Pancreas (tissue), 10 donors: Measurements from ENCODE around the gene GRK2. TPM values are rescaled to one million over a fixed set of nuclear protein-coding genes. Genes with fewer than 3 reads are reported as not detected.

Experiments
- ATAC-seq, 4 donors: fragments of 200-7000 bp; cut with Tn5 transposase; one replicate each; pipeline versions ENCODE4 v1.8.0 to v1.9.1; 2020; ENCODE audit warnings: mild to moderate bottlenecking in 4 of 4, moderate library complexity in 4 of 4
- DNase-seq, 6 donors: peaks; one replicate each; pipeline ENCODE4 v3.0.0-alpha.2; 2020
- FAIRE-seq: peaks from 2 replicates; lab custom pipeline; 2012; peaks lifted over from hg19 to GRCh38; lab: Jason Lieb, UNC
- H3K27ac ChIP-seq, 4 donors: fragments of 200-600 bp; sonication (generic); 1 replicate in 3 of 4; 2 replicates in 1 of 4; pipeline versions ENCODE4 v1.5.0 to v1.8.0; 2020
- H3K27me3 ChIP-seq, 4 donors: fragments of 200-600 bp; one replicate each; pipeline ENCODE4 v1.8.0; 2021
- H3K36me3 ChIP-seq, 3 donors: fragments of 200-600 bp; sonication (generic) in 1 of 3; one replicate each; pipeline versions ENCODE4 v1.5.0 to v1.8.0; 2020 to 2021
- H3K4me1 ChIP-seq, 3 donors: fragments of 200-600 bp; one replicate each; pipeline ENCODE4 v1.8.0; 2021
- H3K4me3 ChIP-seq, 4 donors: fragments of 200-600 bp; sonication (generic) in 2 of 4; one replicate each; pipeline versions ENCODE4 v1.5.0 to v1.8.0; 2020 to 2021
- H3K9me3 ChIP-seq, 4 donors: fragments of 200-600 bp; one replicate each; pipeline ENCODE4 v1.8.0; 2021
- WGBS, 2 donors: extraction: QIAGEN DNeasy Blood & Tissue Kit; methylation state at CpG; one replicate each; pipeline ENCODE4 v1.1.7; 2013; 5-methylcytosine and 5-hydroxymethylcytosine counted together
- intact Hi-C, 3 donors: fragments of 100-400 bp; cut with DNase I; formaldehyde crosslinking; loops; one replicate each; pipeline versions ENCODE4 v1.11.1 to v1.14.2; 2022
- polyA plus RNA-seq, 2 donors: library from polyadenylated mRNA; stranded (reverse); fragments of 200-250 nt; gene quantifications; one replicate each; pipeline ENCODE4 v1.2.3, GENCODE V29; 2013
- total RNA-seq, 6 donors: library from RNA; stranded (reverse); fragmentation: NEBNext Ultra II Directional in 4 of 6; extraction: Animal tissue kit (Norgen Biotek cat#: 25700) in 4 of 6; gene quantifications; one replicate each; pipeline versions ENCODE4 v1.2.1 to v1.2.4, GENCODE V29; 2021 to 2023
- TF ChIP-seq, protein P1 (sequence below), 4 donors: fragments of 200-600 bp; sonication (generic) in 3 of 4; IDR thresholded peaks; one replicate each; pipeline versions ENCODE4 v1.5.0 to v1.8.0; 2021; ENCODE audit warnings: antibody characterized with exemption in 4 of 4
- donor health status: healthy with polysubstance abuse.
- donor health status: DM: no; HTN: no; CAD: no; lungs with moderate emphysema.
- donor health status: DM: no; HTN: no; CAD: no.
- donor health status: control.
- donor health status: control.
- donor health status: Bipolar disorder and iron deficiency.
- donor health status: DM: yes; HTN: yes; CAD: no.
- donor health status: DM: no; HTN: no; CAD: no.
- donor health status: DM: no; HTN: no; CAD: no.
- donor health status: DM: yes; HTN: yes; CAD: no.

The GRK2 gene
- total and polyA plus RNA-seq, 8 donors, result 19.1 to 60.6 (median 24.2) TPM

- Histone ChIP-seq H3K4me1 (peaks cover 3 to 11% (median 10%) of the 10 kb centered on the region in 3 donors), H3K36me3 (peaks cover 0 to 7% (median 0%) of the 10 kb centered on the region in 3 donors), H3K27me3 (no peaks in the 10 kb centered on the region), H3K4me3 (peak overlapping the region; percentile 75 to 97 (median 92)), H3K9me3 (no peaks in the 10 kb centered on the region), H3K27ac (peak overlapping the region; percentile 62 to 78 (median 71))
- FAIRE-seq (no peak), DNase-seq (peak; percentile 39 to 87 (median 62)), ATAC-seq (peak; percentile 44 to 63 (median 56))
- WGBS, 2 donors, result 27 to 28% methylated on average over 15 of the region's 15 CpGs
- intact Hi-C loops, result no loop called here
- TF ChIP-seq, protein P1, sequence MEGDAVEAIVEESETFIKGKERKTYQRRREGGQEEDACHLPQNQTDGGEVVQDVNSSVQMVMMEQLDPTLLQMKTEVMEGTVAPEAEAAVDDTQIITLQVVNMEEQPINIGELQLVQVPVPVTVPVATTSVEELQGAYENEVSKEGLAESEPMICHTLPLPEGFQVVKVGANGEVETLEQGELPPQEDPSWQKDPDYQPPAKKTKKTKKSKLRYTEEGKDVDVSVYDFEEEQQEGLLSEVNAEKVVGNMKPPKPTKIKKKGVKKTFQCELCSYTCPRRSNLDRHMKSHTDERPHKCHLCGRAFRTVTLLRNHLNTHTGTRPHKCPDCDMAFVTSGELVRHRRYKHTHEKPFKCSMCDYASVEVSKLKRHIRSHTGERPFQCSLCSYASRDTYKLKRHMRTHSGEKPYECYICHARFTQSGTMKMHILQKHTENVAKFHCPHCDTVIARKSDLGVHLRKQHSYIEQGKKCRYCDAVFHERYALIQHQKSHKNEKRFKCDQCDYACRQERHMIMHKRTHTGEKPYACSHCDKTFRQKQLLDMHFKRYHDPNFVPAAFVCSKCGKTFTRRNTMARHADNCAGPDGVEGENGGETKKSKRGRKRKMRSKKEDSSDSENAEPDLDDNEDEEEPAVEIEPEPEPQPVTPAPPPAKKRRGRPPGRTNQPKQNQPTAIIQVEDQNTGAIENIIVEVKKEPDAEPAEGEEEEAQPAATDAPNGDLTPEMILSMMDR (IDR thresholded peaks at IDR 0.05), result no peak
These were observed 35.8 kb downstream of the GRK2 start for GRCh38 chr11:67301951-67302516.

DNA sequence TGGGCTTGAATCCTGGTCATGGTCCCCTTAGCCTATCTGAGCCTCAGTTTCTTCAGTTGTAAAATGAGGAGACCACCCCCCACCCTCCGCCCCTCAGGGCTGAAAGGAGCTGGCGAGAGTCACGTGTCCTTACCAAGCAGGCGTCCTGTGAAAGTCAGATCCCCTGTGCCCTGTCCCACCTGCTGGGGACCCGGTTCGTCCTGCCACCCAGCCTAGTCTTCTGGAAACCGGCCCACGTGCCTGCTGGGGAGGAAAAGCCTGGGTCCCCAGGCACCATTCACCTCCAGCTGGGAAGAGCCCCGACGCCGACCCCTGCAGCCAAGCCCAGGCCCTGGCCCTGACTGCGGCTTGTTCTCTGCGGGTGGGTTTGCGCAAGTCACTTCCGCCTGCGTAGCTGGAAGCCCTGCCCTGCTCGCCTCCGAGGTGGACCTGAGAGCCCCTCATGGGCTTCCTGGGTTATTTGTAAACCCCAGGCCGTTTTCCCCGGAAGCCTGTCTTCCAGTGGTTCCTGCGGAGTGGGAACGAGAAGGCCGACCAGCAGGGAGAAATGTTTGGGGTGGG lies 36.4 kb downstream of the GRK2 start:
- 8% methylated on average over 23 of the region's 23 CpGs for WGBS, 2 donors
- no peaks in the 10 kb centered on the region for H3K9me3 ChIP-seq
- peak; percentile 45 to 64 (median 48) for ATAC-seq
- FAIRE-seq, result no peak
- TF ChIP-seq, protein P1 (IDR thresholded peaks at IDR 0.05), result no peak
- H3K27me3 ChIP-seq, result no peaks in the 10 kb centered on the region
- H3K36me3 ChIP-seq, result peaks cover 0 to 7% (median 0%) of the 10 kb centered on the region in 3 donors
- intact Hi-C loops, result no loop called here
- H3K4me3 ChIP-seq, result peak overlapping the region; percentile 75 to 97 (median 92)
- H3K27ac ChIP-seq, result peak overlapping the region; percentile 62 to 78 (median 71)
- peaks cover 3 to 11% (median 10%) of the 10 kb centered on the region in 3 donors for H3K4me1 ChIP-seq
- peak in 5 of 6 donors; percentile 50 to 76 (median 63) for DNase-seq

GRCh38 chr11:67303132-67303834 lies 37.0 kb downstream of the GRK2 start, which contains the start of gene SSH3:
Gene SSH3 (plus strand): TSS chr11:67303530. CDS start chr11:67303626, 96 bp downstream.
- Histone ChIP-seq H3K27ac (peak within 1 kb of the TSS; percentile 62 to 78 (median 71)), H3K4me1 (peaks cover 3 to 11% (median 10%) of the 10 kb centered on the region in 3 donors), H3K27me3 (no peaks in the 10 kb centered on the region), H3K4me3 (peak within 1 kb of the TSS; percentile 75 to 97 (median 92)), H3K9me3 (no peaks in the 10 kb centered on the region), H3K36me3 (peaks cover 0 to 7% (median 0%) of the 10 kb centered on the region in 3 donors)
- DNase-seq, result peak; percentile 85 to 96 (median 88)
- no peak for FAIRE-seq
- peak; percentile 92 to 95 (median 94) for ATAC-seq
- TF ChIP-seq, protein P1 (IDR thresholded peaks at IDR 0.05), result no peak
- intact Hi-C loops, result no loop called here
- WGBS, 2 donors, result 1% methylated on average over 25 to 65 of the region's 65 CpGs

DNA sequence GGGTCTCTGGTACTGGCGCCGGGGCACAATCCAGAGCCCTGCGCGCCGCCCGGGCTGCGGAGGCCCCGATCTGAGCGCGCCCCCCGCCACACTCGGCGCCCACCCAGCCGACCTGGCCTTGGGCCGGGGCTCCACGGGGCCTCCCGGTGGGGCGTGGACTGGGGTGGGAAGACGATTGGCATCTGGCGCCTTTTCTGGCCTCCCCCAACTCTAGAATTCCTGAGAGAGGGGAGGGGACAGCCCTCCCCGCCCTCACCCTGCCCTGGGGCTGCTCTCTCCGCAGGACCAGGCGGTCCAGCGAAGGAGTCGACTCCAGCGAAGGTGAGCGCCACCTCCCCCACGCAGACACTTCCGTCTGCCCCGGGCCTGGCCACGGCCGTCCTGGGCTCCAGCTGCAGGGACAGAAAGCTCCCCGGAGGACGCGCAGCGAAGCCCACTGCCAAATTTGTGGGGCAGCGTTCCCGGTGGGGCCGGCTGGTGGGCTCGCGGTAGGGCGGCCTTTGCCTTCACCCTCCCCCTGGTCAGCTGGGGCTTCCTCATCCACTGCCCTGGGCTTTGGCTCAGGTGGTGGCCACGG lies 37.6 kb downstream of the GRK2 start:
- TF ChIP-seq, protein P1 (IDR thresholded peaks at IDR 0.05), result no peak
- ATAC-seq (peak; percentile 28 to 53 (median 44)), FAIRE-seq (no peak), DNase-seq (peak; percentile 41 to 83 (median 57))
- peaks cover 3 to 11% (median 10%) of the 10 kb centered on the region in 3 donors for H3K4me1 ChIP-seq
- WGBS, 2 donors, result 1 to 2% methylated on average over 40 to 42 of the region's 43 CpGs
- H3K4me3 ChIP-seq, result peak overlapping the region; percentile 75 to 97 (median 92)
- H3K36me3 ChIP-seq, result peaks cover 0 to 13% (median 0%) of the 10 kb centered on the region in 3 donors
- peak overlapping the region; percentile 62 to 78 (median 71) for H3K27ac ChIP-seq
- no peaks in the 10 kb centered on the region for H3K9me3 ChIP-seq
- H3K27me3 ChIP-seq, result no peaks in the 10 kb centered on the region
- intact Hi-C loops, result no loop called here
